Caco-2 (cell line): Measurements from ENCODE around the gene KRTAP3-1. TPM values are rescaled to one million over a fixed set of nuclear protein-coding genes. Genes with fewer than 3 reads are reported as not detected.

Source experiments
- BruUV-seq: library from RNA; stranded (reverse); fragments of 400-500 nt; replicated peaks from 2 replicates; lab custom pipeline; 2021; lab: Mats Ljungman, UMichigan
- CTCF ChIA-PET: fragments of 300-600 bp; sonication (Branson Sonifier 250); formaldehyde crosslinking; loops from one replicate; lab custom pipeline; 2022; ENCODE audit warnings: antibody characterized with exemption; lab: Charles Lee
- POLR2A ChIA-PET: fragments of 300-600 bp; sonication (Branson Sonifier 250); formaldehyde crosslinking; loops from one replicate; lab custom pipeline; 2022; ENCODE audit warnings: antibody characterized with exemption; lab: Charles Lee
- DNase-seq, 2 experiments: peaks; one replicate each; pipeline versions ENCODE4 v3.0.0 to v3.0.0-alpha.2; 2020 to 2022
- H3K27me3 ChIP-seq: replicated peaks from 2 replicates; pipeline ENCODE4 v1.6.0; 2011; ENCODE audit warnings: low read length; ENCODE audit not compliant: control insufficient read depth, insufficient read depth
- H3K36me3 ChIP-seq: 2 replicates; pipeline ENCODE4 v1.5.1; 2011; ENCODE audit warnings: low read length; ENCODE audit not compliant: control insufficient read depth, insufficient read depth
- H3K4me1 ChIP-seq: fragments of 250-450 bp; sonication (Bioruptor Pico); 2 replicates; pipeline ENCODE4 v1.5.1; 2020; ENCODE audit warnings: mild to moderate bottlenecking
- H3K4me3 ChIP-seq: 2 replicates; pipeline ENCODE4 v1.5.1; 2011; ENCODE audit warnings: low read depth, mild to moderate bottlenecking, control low read depth, low read length
- H3K9me3 ChIP-seq: fragments of 250-450 bp; sonication (Bioruptor Pico); 2 replicates; pipeline ENCODE4 v1.5.1; 2020; ENCODE audit warnings: mild to moderate bottlenecking, moderate library complexity
- H3K27ac Mint-ChIP-seq: one replicate; pipeline ENCODE4 v1.8.0; 2022; ENCODE audit warnings: mixed read lengths; ENCODE audit not compliant: unreplicated experiment
- H3K27me3 Mint-ChIP-seq: one replicate; pipeline ENCODE4 v1.8.0; 2022; ENCODE audit warnings: mixed read lengths; ENCODE audit not compliant: insufficient read depth, unreplicated experiment
- H3K36me3 Mint-ChIP-seq: one replicate; pipeline ENCODE4 v1.8.0; 2022; ENCODE audit warnings: mild to moderate bottlenecking, mixed read lengths; ENCODE audit not compliant: insufficient read depth, unreplicated experiment
- H3K4me1 Mint-ChIP-seq: one replicate; pipeline ENCODE4 v1.8.0; 2022; ENCODE audit warnings: low read depth, mixed read lengths; ENCODE audit not compliant: unreplicated experiment
- H3K4me3 Mint-ChIP-seq: one replicate; pipeline ENCODE4 v1.8.0; 2022; ENCODE audit warnings: mild to moderate bottlenecking, moderate library complexity, mixed read lengths; ENCODE audit not compliant: unreplicated experiment
- H3K9me3 Mint-ChIP-seq: one replicate; pipeline ENCODE4 v1.8.0; 2022; ENCODE audit warnings: mixed read lengths; ENCODE audit not compliant: unreplicated experiment
- intact Hi-C: fragments of 100-400 bp; cut with micrococcal nuclease; formaldehyde crosslinking; loops from one replicate; pipeline ENCODE4 v1.10.0; 2022; ENCODE audit not compliant: unreplicated experiment
- total RNA-seq: library from RNA; stranded (reverse); gene quantifications from 2 replicates; pipeline ENCODE4 v1.2.3, GENCODE V29; 2022
- TF ChIP-seq, protein P1 (sequence below), 2 experiments: fragments of 200-600 bp in 1 of 2; IDR thresholded peaks; 1 replicate in 1 of 2; 2 replicates in 1 of 2; pipeline versions ENCODE4 v1.5.1 to v1.8.0; 2011 to 2022; ENCODE audit warnings: antibody characterized with exemption in 1 of 2, control low read depth in 1 of 2, inconsistent platforms in 1 of 2, low read depth in 1 of 2, low read length in 1 of 2, mild to moderate bottlenecking in 1 of 2, moderate library complexity in 1 of 2; ENCODE audit not compliant: insufficient read depth in 1 of 2, severe bottlenecking in 1 of 2, unreplicated experiment in 1 of 2

The KRTAP3-1 gene
- total RNA-seq, 1 experiment from 2014 or later, result 7.4 TPM

DNA sequence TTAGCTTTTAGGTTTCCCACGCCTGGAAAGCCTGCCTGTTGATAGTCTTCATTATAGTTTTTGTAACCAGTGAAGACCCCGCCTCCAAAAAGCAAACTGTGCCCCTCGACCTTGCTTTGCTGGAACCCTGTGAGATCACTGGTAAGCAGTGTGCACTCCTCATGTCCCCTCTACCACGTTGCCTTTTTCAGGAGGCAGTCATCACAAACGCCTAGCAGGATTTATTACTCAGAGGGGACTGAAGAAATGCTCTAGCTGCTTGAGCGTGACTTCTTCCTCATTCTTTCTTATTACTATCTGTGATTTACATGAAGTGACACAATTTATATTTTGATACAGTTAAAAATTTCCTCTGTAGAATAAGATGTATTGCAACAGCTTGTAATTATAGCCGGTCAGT, 6.5 kb upstream of the KRTAP3-1 start:
- Histone ChIP-seq H3K36me3 (no peaks in the 10 kb centered on the region), H3K4me1 (peaks cover 46% of the 10 kb centered on the region), H3K4me3 (no peak overlapping the region), H3K9me3 (peaks cover 6% of the 10 kb centered on the region; the same call in 1 of the 2 replicates), H3K27me3 (no peaks in the 10 kb centered on the region)
- no peaks in the 10 kb centered on the region for H3K36me3 Mint-ChIP-seq
- peak overlapping the region; percentile 31 for H3K27ac Mint-ChIP-seq
- TF ChIP-seq, protein P1, sequence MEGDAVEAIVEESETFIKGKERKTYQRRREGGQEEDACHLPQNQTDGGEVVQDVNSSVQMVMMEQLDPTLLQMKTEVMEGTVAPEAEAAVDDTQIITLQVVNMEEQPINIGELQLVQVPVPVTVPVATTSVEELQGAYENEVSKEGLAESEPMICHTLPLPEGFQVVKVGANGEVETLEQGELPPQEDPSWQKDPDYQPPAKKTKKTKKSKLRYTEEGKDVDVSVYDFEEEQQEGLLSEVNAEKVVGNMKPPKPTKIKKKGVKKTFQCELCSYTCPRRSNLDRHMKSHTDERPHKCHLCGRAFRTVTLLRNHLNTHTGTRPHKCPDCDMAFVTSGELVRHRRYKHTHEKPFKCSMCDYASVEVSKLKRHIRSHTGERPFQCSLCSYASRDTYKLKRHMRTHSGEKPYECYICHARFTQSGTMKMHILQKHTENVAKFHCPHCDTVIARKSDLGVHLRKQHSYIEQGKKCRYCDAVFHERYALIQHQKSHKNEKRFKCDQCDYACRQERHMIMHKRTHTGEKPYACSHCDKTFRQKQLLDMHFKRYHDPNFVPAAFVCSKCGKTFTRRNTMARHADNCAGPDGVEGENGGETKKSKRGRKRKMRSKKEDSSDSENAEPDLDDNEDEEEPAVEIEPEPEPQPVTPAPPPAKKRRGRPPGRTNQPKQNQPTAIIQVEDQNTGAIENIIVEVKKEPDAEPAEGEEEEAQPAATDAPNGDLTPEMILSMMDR (IDR thresholded peaks at IDR 0.05; ENCODE audit: insufficient read depth in 1 of 2, low read depth in 1 of 2, low read length in 1 of 2, severe bottlenecking in 1 of 2, unreplicated experiment in 1 of 2), result no peak
- BruUV-seq, result no TSS peak
- POLR2A ChIA-PET, result no interaction called here
- no peaks in the 10 kb centered on the region for H3K27me3 Mint-ChIP-seq
- intact Hi-C loops, result no loop called here
- peaks cover 37% of the 10 kb centered on the region for H3K9me3 Mint-ChIP-seq
- H3K4me3 Mint-ChIP-seq, result no peak overlapping the region
- no peak for DNase-seq
- H3K4me1 Mint-ChIP-seq, result peaks cover 33% of the 10 kb centered on the region
- CTCF ChIA-PET, result no interaction called here

DNA sequence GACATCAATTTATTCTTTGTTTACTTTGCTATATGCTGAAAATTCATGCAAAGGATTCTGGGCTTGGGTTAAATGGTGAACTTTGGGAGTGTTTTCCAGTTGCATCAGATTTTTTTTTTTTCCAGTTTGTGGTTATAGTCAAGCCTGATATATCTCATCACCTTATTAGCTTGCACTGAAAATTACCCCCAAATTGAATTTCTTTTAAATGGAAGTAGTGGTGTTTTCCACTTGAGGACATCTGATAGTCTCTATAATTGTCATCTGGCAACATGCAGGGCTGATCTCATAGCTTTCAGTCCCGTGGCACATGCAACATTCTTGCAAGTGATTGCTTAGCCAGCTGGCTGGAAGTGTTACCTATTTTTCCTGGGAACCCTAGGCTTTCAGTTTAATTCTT, 4.7 kb upstream of the KRTAP3-1 start:
- H3K27me3 ChIP-seq, result no peaks in the 10 kb centered on the region
- POLR2A ChIA-PET, result no interaction called here
- Mint-ChIP-seq H3K36me3 (peaks cover 10% of the 10 kb centered on the region), H3K27ac (no peak overlapping the region), H3K9me3 (peaks cover 37% of the 10 kb centered on the region), H3K4me1 (peaks cover 50% of the 10 kb centered on the region), H3K4me3 (no peak overlapping the region), H3K27me3 (no peaks in the 10 kb centered on the region)
- H3K4me1 ChIP-seq, result peaks cover 57% of the 10 kb centered on the region
- H3K36me3 ChIP-seq, result no peaks in the 10 kb centered on the region
- TF ChIP-seq, protein P1 (IDR thresholded peaks at IDR 0.05; ENCODE audit: insufficient read depth in 1 of 2, low read depth in 1 of 2, low read length in 1 of 2, severe bottlenecking in 1 of 2, unreplicated experiment in 1 of 2), result no peak
- no peak overlapping the region for H3K4me3 ChIP-seq
- intact Hi-C loops, result no loop called here
- BruUV-seq, result no TSS peak
- no peak for DNase-seq
- CTCF ChIA-PET, result no interaction called here
- peaks cover 6% of the 10 kb centered on the region; the same call in 1 of the 2 replicates for H3K9me3 ChIP-seq

DNA sequence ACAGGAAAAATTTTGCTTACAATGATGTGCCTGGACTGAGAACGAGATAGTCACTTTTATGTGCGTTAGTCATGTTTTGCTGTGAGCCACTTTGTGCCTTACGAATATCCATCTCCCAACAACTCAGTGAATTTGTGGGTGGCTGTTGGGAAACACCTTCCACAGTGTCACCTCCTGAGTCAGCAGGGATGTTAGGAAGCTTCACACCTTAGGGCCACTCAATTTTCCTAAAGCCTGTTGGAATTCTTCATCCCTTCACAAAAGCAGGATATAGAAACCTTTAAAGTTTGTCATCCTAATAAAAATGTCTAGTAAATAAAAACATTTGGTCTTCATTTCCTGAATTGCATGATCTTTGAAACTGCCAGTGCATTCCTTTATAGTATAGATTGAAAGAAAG, 4.3 kb upstream of the KRTAP3-1 start:
- Histone ChIP-seq H3K36me3 (no peaks in the 10 kb centered on the region), H3K4me1 (peaks cover 58% of the 10 kb centered on the region), H3K4me3 (no peak overlapping the region), H3K9me3 (peaks cover 6% of the 10 kb centered on the region; the same call in 1 of the 2 replicates), H3K27me3 (no peaks in the 10 kb centered on the region)
- peaks cover 37% of the 10 kb centered on the region for H3K9me3 Mint-ChIP-seq
- no TSS peak for BruUV-seq
- no peak for DNase-seq
- peaks cover 14% of the 10 kb centered on the region for H3K36me3 Mint-ChIP-seq
- H3K27ac Mint-ChIP-seq, result peak overlapping the region; percentile 69
- TF ChIP-seq, protein P1 (IDR thresholded peaks at IDR 0.05; ENCODE audit: insufficient read depth in 1 of 2, low read depth in 1 of 2, low read length in 1 of 2, severe bottlenecking in 1 of 2, unreplicated experiment in 1 of 2), result no peak
- POLR2A ChIA-PET, result no interaction called here
- intact Hi-C loops, result no loop called here
- H3K4me1 Mint-ChIP-seq, result peaks cover 52% of the 10 kb centered on the region
- no peaks in the 10 kb centered on the region for H3K27me3 Mint-ChIP-seq
- H3K4me3 Mint-ChIP-seq, result no peak overlapping the region
- CTCF ChIA-PET, result no interaction called here
